GM03348 (cell line): Measurements from ENCODE around the gene SLC9A3.

Experiments used
- DNase-seq: peaks from one replicate; pipeline ENCODE4 v3.0.0; 2012; ENCODE audit warnings: low spot score

SLC9A3 gene

DNA sequence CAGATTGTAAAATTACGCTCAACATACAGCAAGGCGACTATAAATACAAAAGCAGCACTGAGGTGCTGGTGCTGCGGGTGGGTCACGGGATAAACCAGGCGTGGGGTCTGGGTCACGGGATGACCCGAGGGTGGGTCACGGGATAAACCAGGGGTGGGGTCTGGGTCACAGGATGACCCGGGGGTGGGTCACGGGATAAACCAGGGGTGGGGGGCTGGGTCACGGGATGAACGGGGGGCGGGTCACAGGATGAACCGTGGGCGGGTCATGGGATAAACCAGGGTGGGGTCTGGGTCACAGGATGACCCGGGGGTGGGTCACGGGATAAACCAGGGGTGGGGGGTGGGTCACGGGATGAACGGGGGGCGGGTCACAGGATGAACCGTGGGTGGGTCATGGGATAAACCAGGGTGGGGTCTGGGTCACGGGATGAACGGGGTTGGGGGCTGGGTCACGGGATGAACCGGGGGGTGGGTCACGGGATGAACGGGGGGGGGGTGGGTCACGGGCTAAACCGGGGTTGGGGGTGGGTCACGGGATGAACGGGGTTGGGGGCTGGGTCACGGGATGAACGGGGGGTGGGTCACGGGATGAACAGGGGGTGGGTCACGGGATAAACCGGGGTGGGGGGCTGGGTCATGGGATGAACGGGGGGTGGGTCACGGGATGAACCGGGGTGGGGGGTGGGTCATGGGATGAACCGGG is 30.2 kb upstream of the SLC9A3 start:
- no peak for DNase-seq

DNA sequence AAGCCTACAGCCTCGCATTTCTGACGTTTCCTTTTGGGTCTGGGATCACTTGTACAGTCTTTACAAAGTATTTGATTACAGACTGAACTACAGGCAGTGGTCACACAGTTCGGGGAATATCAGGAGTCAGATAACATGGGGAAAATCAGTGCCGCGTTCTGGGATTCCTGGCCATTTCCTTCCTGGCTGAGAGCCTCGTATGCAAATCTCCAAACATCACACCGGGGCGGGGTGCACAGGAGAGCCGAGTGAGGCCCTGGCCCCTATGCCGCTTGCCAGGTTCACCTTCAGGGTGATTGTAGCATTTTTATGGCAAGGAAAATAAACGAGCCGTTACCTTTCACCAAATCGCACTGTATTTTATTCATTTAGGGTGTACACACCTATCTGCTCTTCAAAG is 29.6 kb upstream of the SLC9A3 start:
- DNase-seq = no peak

DNA sequence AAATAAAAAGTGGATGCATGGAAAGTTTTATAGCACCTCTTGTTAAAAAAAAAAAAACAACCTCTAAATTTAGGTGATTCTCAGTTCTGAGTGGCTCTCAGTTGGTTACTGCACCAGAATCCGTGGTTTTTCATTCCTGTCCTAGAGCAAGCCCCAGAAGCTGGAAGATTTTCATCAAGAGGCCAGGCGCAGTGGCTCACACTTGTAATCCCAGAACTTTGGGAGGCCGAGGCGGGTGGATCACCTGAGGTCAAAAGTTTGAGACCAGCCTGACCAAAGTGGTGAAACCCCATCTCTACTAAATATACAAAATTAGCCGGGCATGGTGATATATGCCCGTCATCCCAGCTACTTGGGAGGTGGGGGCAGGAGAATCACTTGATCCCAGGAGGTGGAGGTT is 27.2 kb upstream of the SLC9A3 start:
- DNase-seq = no peak

DNA sequence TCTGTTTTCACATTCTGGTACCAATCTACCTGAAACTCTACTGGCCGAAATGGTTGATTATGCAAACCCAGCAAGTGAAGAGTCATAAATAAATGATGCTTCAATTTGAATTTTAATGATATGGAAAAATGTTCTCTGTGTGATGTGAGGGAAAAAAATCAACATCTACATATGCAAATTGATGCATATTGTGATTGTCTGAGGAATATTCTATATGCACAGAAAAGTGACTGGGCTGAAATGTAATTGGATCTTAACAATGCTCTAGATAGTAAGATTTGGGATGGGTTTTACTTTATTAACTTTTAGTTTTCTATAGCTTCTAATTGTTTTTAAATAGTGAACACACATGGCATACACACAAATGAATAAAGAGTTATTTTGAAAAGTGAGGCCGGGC is 25.0 kb upstream of the SLC9A3 start:
- DNase-seq = no peak

DNA sequence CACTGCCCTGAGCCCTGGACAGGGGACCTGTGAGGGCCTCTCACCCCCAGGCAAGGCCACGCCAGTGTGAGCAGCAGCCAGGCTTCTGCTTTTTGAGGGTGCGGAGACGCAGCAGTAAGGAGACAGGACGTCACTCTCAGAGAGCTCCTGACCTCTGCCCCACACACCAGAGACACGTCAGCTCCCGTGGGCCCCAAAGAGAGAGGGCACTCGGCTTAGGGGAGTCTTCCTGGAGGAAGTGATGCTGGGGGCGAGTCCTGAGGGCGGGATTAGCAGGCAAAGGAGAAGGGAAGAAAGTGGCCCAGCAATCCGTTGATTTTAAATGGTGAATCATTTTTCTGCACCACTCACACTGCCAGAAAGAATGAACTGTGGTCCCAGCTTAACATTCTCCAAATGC is 24.0 kb upstream of the SLC9A3 start:
- no peak for DNase-seq

DNA sequence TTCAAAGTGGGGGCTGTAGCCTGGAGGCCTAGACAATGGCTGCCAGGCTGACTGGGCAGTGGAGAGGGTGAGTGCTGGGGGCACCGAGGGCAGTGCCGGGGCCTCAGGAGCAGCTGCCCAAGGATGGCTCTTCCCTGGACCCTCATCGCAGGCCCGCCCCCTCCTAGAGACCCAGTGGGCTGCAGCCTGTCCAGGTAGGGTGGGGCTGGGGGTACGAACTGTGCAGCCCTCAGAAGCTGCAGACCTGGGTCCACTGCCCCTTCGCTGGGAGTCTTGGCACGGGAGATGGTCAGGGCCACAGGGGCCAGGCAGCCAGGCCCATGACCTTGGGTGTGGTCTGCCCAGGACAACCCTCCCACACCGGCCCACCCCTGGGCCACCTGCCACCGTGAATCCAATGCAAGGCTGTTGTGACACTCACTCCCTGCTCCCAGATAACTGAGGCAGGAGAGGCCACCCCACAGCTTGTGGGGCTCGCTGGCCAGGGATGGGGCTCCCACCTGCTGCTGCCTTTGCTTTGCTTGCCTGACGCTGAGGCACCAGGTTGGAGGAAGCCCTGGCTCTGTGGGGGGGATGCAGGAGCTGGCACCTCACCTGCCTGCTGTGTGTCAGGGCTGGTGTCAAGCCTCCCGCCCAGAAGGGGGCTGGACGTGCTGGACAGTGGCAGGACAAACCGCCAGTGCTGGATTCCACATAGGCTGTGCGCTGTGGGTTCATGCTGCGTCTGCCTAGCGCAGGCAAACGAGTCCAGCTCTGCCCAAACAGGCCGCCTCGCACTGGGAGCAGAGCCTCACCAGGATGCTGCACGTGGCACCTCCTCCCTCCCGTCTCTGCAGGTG is 23.1 kb upstream of the SLC9A3 start:
- no peak for DNase-seq

DNA sequence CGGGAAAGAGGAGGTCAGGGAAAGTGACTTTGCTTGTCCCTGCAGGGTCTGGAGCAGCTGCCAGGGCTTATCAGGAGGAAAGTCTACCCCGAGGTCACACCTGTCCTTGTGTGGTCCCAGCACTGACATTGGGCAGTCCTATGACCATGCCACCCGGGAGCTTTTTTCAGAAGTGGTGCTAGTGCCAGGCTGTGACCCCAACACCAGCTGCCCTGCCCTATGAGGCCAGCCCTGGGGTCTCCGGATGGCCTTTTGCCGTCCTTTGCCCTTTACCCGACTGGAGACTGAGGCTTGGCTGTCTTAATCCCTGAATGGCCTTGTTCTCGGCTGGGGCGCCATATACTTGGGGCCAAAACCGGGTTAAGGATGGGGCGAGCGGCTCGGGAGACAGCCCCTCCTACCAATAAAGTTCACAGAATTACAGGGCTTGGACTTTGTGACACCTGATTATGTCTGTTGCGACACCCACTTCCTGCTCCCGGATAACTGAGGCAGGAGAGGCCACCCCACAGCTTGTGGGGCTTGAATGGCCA is 22.2 kb upstream of the SLC9A3 start:
- no peak for DNase-seq

DNA sequence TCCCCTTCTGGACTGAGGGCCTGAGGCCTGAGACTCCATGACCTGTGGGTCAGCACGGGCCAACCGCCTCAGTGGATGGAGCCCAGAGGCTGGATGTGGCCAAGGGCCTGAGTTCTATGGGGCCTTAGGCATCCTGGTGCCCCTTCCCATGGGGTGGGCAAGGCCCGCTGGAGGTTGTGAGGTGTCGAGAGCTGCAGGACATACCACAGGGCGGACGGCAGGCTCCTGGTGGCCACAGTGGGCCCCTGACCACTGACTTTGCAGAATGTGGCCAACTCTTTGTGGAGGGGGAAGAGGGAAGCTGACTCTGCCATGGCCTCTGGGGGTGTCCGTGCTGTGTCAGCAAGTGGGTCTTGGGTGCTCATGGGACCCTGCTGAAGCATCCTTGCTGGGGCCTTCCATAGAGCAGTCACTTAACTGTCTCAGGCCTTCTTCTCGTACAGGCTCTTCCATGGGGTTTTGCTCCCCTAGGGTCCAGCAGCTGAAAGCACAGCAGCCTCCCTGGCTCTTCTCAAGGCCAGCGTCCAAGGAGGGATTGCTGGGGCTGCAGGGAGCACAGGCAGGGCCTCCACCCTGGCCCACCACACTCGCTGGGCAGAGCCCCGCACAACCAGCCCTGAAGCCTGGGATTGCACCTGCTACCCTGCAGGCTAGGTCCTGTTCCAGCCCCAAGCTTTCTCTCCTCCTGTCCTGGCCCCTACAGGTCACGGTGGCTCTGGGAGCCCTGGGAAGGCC is 21.6 kb upstream of the SLC9A3 start:
- no peak for DNase-seq

DNA sequence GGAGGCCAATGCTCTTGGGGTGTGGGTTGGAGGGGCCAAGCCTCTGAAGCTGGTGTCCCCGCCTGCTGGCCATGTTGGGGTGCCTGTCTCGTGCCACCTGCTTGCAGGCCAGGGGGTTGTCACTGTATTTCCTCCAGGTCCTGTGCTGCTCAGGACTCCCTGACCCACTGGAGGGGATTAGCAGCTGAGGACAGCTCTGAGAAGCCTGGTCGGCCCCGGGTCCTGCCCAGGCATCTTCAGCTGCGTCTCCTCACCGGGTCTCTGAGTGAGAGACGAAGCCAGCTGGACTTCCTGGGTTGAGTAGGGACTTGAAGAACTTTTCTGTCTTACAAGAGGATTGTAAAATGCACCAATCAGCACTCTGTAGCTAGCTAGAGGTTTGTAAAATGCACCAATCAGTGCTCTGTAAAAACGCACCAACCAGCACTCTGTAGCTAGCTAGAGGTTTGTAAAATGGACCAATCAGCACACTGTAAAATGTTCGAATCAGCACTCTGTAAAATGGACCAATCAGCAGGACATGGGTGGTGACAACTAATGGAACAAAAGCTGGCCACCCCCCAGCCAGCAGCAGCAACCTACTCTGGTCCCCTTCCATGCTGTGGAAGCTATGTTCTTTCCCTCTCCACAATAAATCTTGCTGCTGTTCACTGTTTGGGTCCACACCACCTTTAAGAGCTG is 20.6 kb upstream of the SLC9A3 start:
- no peak for DNase-seq

DNA sequence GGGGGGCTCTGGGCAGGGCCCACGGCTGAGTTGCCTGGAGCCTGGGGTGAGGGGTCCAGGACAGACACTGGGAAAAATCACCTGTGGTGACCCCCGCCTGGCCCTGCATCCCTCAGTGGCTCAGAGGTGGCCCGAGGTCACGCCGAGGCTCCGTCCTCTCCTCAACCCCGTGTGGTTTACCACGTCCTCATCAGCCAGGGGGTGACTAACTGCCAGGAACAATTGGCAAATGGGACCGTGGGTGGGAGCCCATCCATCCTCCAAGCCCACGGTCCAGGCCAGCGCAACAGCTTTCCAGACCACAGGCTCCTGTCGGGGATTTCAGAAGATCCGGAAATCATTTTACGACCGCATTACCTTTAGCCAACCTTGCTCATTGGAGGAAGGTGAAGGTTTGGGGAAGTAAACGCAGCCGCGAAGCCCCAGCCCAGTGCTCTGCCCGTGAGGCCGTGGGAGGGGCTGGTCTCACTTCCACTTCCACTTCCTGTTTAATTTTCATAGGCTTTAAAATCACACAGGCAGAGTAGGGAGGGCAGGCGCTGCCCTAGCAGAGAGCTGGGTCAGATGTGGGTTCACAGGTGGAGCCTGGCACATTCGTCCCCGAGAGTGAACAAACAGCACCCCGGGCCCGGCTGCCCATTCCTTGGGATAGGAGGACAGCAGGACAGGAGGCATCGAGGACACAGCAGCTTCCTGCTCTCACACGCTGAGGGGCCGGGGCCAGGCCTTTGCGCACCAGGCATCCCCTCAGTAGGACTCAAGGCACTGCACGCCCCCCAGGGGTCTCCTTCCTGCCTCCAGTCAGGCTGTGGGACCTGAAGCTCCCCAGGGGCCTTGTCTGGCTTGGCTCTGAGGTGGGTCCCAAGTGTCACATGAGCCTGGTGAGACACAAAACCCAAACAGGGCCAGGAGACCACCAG is 19.8 kb upstream of the SLC9A3 start:
- no peak for DNase-seq

DNA sequence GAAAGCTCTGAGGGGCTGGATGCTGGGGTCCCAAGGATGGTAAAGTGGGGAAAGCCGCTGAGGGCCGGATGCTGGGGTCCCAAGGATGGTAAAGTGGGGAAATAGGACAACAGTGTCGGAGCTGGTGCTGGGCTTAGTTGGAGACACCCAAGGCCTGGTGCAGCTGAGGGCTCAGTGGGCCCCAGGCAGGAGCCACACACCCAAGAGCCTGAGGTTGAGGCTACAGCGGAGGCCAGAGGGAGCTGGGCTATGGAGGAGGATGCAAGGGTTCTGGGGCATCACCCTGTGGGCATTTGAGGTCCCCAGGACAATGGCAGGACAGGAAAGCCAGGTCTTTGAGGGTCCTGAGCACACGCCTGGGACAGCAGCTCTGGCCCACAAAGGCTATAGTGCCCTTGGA is 19.1 kb upstream of the SLC9A3 start:
- no peak for DNase-seq

DNA sequence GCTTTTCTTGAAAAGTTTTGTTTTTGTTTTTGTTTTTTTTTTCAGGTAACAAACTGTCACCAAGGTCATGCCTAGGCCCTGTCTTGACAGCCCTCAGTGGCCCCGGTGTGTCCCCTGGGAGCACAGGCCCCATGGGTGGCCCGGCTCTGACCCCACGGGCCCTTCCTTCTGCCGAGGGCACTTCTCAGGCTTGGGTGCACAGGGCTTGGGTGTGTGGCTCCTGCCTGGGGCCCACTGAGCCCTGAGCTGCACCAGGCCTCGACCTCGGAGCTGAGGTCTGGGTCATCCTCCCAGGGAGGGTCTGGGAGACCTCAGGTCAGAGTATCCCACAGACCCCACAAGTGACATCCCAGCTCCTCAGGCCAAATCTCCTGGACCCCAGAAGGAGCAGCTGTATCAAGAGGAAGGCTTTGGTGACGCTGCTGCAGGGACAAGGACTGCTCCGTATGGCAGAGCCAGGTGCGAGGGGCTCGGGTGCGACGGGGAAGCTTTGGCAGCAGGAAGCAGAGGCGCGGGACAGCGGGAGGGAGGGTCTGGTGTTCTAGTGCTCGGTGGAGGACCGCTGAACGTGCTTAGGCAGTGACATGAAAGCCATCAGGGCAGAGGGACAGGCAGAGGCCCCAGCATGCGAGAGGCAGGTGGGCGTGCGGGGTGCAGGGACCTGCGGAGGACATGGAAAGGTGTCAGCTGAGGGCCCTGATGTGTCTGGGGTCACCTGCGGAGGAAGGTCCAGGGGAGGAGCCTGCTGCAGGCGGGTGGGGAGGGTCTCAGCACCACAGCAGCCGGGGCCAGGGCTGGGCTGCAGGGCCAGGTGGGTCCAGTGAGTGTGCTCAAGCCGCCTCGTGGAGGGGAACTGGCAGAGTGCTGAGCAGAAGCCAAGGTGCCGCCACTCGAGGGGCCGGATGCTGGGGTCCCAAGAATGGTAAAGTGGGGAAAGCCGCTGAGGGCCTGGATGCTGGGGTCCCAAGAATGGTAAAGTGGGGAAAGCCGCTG is 18.4 kb upstream of the SLC9A3 start:
- DNase-seq = no peak

DNA sequence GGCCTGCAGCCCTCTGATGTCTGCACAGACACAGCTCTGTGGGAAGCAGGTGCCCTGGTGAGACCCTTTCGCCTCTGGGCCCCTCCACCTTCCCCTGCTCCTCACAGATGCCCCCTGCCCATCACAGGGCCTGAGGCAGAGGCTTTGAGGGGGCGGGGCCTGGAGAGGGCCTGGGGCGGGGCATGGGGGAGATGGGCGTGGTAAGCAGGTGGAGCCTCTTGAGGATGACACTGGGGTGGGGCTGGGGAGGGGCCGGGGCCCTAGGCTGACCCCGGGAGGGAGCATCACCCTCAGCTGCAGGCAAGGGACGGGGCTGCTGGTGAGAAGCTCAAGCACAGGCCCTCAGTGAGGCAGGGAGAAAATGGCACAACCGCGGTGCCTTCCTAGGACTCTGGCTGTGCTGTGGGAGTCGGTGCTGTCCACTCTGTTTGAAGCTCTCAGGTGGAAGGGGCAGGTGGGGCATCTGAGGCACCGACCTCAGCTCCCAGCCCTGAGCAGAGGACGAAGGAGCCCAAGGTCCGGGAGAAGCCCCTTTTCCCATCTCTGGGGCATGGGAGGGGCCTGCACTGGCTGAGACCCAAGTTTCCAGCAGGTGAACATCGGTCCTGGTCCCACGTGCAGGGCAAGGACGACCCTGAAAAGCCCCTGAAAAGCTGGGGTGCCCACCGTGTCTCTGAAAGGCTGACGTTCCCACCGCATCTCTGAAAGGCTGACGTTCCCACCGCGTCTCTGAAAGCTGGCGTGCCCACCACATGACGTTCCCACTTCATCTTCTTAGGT is 17.5 kb upstream of the SLC9A3 start:
- no peak for DNase-seq

DNA sequence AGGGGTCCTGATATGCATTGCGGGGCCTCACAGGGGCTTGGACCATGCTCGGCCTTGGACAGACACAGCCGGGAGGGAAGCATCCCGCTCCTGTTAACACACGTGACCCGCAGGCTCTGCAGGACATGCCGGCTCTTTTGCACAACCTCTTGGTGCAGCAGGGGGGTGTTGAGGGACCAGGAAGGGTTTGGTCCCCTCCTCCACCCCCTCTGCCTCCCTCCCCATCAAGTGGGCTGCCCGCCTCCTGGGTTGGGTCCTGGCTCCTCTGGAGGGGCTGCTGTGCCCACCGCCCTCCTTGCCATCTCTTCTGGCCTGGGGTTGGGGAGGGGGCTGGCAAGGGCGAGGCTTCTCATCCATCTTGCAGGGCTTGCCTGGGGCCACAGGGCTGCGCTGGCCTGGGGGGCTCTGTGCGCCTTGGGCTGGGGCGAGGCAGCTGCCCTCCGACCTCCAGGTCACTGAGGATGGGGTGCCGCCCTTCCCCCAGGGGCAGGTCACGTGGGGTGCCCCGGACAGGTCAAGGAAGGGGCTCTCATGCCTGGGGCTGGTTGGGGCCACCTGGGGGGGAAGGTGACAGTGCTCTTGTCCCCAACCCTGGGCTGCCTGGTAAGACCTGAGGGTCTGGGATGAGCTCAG is 16.8 kb upstream of the SLC9A3 start:
- no peak for DNase-seq

DNA sequence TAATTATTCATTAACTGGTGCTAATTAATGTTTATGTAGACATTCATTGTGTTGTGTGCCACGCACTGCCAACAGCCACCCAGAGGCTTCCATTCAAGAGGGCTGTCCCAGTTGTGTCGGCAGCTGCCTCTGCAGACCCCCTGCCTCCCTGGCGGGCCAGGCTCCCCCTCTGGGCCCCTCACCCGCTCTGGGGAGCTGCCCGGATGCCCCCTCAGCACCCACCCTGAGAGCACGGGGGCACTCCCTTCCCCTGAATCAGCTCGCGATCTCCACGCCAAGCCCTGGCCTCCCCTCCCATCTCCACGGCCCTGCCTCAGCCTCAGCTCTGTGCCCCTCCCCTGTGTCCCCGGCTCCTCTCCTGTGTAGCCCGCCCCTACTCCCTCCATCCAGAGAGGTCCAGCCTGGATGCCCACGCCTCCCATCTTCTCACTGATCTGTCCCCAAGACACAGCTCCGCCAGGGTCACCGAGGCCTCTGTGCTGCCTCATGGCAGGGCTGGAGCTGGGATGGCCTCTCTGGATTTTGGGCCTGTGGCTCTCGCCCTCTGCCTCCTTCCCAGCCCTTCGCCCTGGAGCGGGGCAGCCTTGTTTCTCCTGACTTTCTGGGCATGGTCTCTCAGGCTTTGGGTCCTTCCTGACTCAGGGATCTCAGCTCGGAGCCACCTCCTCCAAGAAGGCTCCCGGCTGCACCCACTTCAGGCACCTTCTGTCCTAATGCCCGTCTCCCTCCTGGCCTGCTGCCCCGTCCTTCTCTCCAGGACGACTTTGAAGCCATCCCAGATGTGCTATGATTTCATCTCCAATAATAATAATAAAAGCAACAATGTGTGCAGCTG is 16.0 kb upstream of the SLC9A3 start:
- DNase-seq = no peak

DNA sequence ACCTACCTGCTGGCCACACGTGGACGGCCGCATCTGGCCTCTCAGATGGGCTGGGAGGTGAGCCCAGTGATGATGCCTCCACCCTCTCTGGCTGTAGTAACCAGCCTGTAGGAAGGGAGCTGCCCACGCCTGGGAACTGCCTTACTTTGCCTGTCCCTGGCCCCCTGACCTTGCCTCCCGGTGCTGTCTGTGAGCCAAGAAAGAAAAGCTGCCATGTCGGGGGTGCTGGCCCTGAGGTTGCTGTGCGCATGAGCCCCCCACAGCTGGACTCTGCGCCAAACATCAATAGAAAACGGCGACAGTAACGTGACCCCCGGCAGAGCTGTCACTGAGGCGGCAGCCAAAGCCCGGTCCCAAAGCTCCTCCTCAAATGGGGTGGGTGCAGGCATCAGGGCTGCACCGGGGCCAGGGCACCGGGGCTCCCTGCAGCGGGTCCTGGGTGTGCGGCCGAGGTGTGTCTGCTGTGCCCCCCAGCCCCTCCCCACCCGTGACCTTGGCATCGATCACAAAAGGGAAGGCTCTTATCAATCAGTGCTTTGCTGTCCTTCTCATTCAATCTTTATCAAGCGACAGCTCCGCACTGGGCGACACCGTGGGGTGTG is 15.3 kb upstream of the SLC9A3 start:
- no peak for DNase-seq

DNA sequence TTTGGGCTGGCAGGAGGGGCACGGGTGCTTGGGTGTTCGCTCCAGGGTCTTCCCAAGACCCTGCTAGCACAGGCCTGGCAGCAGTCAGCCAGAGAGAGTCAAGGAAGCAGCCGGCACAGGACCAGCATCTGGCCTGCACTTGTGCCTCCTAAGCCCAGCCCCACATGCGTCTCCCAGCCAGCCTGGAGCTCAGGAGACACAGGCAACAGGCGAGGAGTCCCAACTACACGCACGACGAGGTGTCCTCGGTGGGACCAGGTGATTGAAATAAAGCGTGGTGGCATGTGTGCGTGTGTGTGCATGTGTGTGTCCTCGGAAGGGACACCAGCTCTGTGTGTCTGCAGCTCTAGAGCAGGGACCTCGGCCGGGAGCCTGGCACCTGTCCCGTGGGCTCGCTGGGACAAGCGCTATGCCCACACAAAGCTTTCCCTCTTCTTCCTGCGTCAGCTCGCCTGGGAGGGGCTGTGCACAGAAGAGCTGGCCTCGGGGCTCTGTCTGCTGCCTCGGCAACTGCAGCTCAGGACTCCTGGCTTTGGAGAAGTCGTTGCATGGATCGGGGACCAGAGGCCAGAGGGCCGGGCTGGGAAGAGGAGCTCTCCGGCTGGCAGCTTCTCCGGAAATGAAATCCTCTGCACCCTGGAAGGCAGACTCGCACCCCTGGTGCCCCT is 14.7 kb upstream of the SLC9A3 start:
- no peak for DNase-seq
